WTC11 (cell line): ENCODE measurements around the gene STK24.

Source experiments
- ATF2 ChIP-seq: sonication (generic); formaldehyde crosslinking; IDR thresholded peaks from 2 replicates; pipeline ENCODE4 v1.8.1; 2022; ENCODE audit warnings: low read depth, missing genetic modification reagents, borderline replicate concordance
- CTCF ChIP-seq: fragments of 200-600 bp; IDR thresholded peaks from 2 replicates; pipeline ENCODE4 v1.8.0; 2022; ENCODE audit warnings: antibody characterized with exemption
- NR2C2 ChIP-seq: sonication (generic); formaldehyde crosslinking; IDR thresholded peaks from 2 replicates; pipeline ENCODE4 v1.8.0; 2022; ENCODE audit warnings: mild to moderate bottlenecking, missing genetic modification reagents
- RORB ChIP-seq: fragments of 250-450 bp; sonication (Bioruptor Pico); IDR thresholded peaks from 2 replicates; pipeline ENCODE4 v1.9.0; 2021; ENCODE audit warnings: mild to moderate bottlenecking
- TEAD4 ChIP-seq: sonication (generic); formaldehyde crosslinking; IDR thresholded peaks from 2 replicates; pipeline ENCODE4 v1.8.0; 2022; ENCODE audit warnings: mild to moderate bottlenecking, missing genetic modification reagents
- ZSCAN18 ChIP-seq: fragments of 250-450 bp; sonication (Bioruptor Pico); IDR thresholded peaks from 2 replicates; pipeline ENCODE4 v2.1.2; 2022; ENCODE audit warnings: mild to moderate bottlenecking, moderate library complexity

- TF ChIP-seq CTCF: no peak
- no peak for TF ChIP-seq ATF2 (CRISPR knock-in tag)
- no peak for TF ChIP-seq NR2C2 (CRISPR knock-in tag)
- no peak for TF ChIP-seq ZSCAN18 (CRISPR knock-in tag)
- no peak for TF ChIP-seq RORB (CRISPR knock-in tag)
- no peak for TF ChIP-seq TEAD4 (CRISPR knock-in tag)
Measured at GRCh38 chr13:98403076-98403475, 173.8 kb downstream of the STK24 start.
